ENCODE measurements around the gene PARP1.

The PARP1 gene

GRCh38 chr1:226372885-226373284, 35.0 kb downstream of the PARP1 start:
- no peak for DNase-seq

GRCh38 chr1:226371866-226372490, 35.9 kb downstream of the PARP1 start:
- DNase-seq: no peak

DNA sequence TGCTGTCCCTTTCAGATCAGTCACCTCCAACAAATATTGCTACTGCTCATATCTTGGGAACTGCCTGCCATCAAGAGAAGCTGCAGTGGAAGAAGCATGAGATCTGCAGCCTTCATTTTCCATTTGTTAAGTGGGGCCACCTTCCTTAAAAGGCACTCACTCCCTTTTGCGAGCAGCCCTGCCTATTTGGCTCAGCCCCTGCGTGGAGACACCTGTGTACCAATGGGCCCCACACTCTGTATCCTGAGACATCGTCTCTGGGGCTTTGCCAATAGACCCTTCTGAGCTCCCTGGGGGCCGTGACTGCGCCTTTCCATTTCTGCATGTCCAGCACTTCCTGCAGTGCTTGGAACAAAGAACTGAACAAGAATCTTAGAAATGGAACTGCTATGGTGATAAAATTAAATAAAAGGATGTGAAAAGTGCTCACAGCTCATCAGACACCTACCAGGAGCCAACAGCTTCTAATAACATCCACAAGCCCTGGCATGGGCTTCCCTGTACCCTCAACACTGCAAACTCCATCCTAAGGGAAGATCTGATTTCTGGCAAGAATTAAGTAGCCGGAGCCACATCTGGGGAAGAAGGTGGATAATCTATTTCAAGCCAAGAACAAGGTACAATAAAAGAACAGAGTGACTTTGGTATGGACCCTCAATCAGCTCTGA, 36.7 kb downstream of the PARP1 start:
- DNase-seq: no peak

DNA sequence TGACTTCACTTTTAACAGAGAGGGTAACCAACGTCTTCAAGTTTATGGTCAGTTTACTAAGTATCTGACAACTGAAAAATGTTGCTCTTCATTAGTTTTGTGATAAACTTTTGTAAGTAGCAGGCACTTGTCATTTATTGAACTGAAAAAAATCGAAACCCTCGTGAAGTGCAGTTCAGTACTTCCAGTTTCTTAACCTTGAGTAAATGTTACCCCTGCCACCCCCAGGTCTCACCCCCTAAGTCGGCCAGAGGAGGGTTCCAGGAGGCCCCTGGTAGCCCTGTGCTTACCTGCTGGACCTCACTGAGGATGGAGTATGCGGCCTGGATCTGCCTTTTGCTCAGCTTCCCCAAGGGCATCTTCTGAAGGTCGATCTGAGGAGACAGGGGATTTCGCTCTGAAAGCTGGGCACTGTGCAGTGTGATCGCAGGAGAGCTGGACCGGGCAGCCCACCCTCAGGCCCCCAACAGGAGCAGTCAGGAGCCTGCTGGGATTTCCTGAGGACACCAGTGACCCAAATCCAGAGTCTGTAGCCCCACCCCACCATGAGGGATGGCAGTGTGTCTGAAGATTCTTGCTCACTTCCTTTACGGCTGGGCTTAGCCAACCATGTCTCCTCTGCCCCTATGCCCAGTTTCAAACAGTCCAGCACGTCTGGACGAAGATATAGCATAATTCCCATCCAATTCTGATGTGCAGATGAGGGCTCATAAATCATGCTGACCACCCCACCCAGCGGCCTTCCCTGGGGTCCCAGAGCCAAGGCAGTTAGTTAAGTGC, 37.6 kb downstream of the PARP1 start:
- DNase-seq: no peak

- no peak for DNase-seq
Observed at GRCh38 chr1:226369110-226369509, 38.8 kb downstream of the PARP1 start.

GRCh38 chr1:226366290-226366689, 41.6 kb downstream of the PARP1 start:
- no peak for DNase-seq

DNA sequence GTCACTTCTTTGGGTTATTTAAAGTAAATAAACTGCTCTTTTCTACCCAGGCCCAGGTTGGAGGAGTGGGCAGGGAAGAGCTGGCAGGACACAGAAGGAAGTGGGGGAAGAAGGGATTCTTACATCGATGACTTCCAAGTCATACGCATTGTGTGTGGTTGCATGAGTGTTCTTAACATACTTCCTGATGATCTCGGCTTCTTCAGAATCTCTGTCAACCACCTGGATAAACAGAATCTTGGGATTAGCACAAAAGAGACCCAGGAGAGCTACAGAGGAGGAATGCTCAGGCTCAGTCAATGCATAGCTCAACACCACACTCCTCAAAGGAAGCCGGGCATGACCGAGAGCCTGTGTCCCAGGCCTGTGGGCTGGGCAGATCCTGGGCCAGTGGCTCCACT, 42.1 kb downstream of the PARP1 start:
- no peak for DNase-seq

DNA sequence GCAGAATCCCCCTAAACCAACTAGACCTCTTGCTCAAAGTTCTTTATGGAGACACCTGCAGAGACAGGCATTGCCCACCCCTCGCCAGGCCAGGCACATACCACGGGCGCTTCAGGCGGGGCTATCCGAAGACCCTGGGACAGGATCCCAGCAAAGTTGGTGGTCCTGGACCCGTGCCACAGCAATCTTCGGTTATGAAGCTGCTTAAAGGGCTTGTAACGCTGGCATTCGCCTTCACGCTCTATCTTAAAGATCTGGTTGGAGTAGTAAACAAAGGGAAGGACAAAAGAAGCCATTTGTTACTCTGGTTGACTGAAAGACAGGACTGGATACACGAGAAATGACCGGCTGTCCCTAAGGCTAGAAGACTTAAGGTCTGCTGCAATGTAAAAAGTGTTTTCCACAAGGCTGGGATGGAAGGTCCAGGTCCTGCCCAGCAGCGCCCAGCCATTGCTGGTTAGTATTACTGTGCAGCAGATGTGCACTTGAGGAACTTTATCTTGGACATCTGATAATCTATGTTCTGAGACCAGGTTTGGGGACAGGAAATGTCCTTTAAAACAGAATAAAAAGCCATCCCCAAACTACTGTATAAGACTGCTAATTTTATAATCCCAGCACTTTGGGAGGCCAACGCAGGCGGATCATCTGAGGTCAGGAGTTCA, 42.9 kb downstream of the PARP1 start:
- no peak for DNase-seq

GRCh38 chr1:226364514-226364899, 43.4 kb downstream of the PARP1 start:
- DNase-seq: no peak

GRCh38 chr1:226363801-226364513, 43.9 kb downstream of the PARP1 start:
- no peak for DNase-seq

GRCh38 chr1:226362891-226363447, 44.9 kb downstream of the PARP1 start:
- no peak for DNase-seq

DNA sequence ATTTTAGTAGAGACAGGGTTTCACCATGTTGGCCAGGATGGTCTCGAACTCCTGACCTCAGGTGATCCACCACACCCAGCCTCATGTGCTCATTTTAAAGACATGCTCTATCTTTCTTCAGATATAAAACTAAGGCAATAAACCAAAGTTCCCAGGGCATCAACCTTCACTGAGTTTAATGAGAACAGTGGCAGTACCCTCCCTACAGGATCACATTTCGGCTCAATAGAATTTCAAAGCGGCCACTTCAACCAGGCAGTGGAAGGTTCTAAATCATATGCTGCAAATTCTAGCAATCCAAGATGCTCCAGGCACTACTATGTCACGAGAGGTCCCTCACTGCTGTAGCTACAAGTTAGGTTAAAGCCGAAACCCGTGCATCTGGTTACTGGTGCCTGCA, 45.5 kb downstream of the PARP1 start:
- DNase-seq: no peak

GRCh38 chr1:226360106-226360746, 47.7 kb downstream of the PARP1 start:
- no peak for DNase-seq

- no peak for DNase-seq
Observed at GRCh38 chr1:226357416-226357815, 50.5 kb downstream of the PARP1 start.

- DNase-seq: no peak
Observed at GRCh38 chr1:226355669-226356551, 52.0 kb downstream of the PARP1 start.

- DNase-seq: no peak
Observed at GRCh38 chr1:226355016-226355415, 52.9 kb downstream of the PARP1 start.

GRCh38 chr1:226353698-226354525, 54.0 kb downstream of the PARP1 start:
- DNase-seq: no peak

- DNase-seq: no peak
Observed at GRCh38 chr1:226351709-226352108, 56.2 kb downstream of the PARP1 start.

DNA sequence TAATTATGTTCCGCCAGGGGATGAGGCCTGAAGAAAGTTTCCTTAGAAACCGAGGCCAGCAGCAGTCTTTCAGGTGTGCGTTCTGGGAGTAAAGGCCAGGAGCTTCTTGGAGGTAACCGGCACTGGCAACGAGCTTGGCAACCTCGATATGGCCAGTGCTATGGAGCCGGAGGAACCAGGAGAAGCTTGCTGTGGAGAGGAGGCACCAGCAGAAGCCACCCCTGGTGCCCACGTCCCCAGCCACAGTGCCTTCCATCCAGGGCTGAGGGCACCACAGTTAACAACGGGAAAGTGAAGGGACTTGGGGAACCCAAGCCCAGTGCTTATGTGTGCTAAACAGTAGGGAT, 57.4 kb downstream of the PARP1 start:
- DNase-seq: no peak

Data from activated T-cell treated with anti-CD3 and anti-CD28 coated beads for 4 hours (primary cell).